Stimulated activated CD4-positive, alpha-beta T cell treated with anti-CD3 and anti-CD28 coated beads, Interleukin-15, amount 100 ng/mL, for 24 hours (primary cell): ENCODE measurements around the gene MAD1L1.
"Not testable (repeated sequence)": the region's sequence is repeated elsewhere in the genome, so short reads cannot be mapped to it uniquely, and the experiment has no call there.

Source experiments
- DNase-seq: peaks from one replicate; pipeline ENCODE4 v3.0.0-alpha.2; 2020

Gene MAD1L1

DNA sequence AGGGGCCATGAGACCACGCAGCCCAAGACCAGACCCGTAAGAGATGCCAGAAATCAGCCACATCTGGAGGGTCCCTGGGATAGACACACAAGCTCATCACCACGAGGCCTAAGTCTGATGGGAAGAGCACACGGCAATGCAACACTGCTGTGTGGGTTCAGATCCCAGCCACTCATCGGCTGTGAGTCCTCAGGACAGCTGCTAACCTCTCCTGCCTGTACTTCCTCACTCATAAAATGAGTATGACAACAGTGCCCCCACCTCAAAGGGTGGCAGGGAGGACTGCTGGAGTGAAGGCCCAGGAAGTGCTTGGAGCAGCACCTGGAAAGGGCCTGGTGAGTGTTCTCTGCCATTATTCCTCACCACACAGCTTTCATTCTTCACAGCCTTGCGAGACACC is 60.9 kb downstream of the MAD1L1 start:
- no peak for DNase-seq

DNA sequence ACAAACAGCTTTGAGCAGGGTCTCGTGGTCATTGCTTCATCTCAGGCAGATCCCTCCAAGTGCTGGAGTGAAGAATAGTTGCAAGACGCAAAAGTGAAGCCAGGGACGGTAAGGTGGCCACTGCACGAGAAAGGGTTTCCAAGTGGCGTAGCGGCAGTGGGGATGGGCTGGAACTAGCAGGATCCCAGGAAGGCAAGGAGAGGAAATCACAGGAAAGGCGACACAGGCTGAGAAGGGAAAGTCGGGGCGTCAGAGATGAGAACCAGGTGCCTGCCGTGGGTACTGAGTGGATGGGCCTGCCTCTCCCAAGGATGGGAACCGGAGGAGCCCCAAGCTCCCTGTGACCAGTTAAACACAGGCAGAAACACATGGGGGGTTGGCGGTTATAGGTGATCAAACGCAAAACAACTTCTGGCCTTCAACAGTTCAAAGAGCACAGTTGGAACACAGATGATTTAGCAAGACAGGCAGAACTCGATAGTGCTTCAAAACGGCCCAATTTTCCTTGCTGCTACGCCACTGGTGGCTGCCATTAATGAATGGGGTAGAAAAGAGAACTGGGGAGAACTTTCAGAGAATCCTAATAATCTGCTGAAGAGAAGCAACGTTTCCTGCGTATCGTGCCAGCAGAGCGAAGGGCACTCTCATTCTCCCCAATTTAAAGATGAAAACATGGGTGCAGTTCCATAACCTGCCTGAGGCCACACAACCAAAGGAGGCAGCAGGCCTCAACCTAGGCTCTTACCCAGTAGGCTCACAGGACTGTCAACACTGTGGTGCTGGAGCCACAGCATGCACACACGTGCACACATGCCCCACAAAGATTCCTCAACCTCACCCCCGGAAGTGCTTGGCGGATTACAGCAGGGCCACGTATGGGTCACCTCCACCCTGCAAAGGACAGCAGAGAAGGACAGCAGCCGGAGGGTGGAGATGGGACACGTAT is 61.9 kb downstream of the MAD1L1 start:
- DNase-seq = no peak

DNA sequence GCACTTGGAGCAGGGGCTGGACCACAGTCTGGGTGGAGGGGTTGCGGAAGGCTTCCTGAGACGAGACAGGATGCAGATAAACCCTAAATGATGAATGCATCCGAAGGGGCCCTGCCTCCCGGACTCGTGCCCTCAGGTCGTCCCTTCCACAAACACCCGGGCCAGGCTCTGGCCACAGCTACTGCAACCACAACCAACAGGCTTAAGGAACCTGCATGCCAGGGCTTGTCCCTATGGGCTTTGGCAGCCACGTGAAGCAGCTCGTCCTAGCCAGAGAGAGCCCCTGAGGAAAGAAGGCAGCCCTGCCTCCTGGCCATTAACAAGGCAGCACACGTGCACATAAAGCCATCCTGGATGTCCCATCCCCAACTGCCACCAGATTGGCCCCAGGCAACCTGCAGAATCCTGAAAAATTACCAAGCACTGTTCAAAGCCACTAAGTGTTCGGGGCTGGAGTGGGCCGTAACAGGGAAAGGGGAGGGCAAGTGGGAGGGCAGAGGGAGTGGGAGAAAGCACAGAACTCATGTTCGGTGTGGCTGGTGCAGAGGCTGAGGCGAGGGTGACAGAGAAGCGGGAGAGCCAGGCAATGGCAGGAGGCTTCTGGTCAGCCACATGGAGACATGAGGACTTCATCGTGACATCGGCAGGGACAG is 62.7 kb downstream of the MAD1L1 start:
- no peak for DNase-seq

DNA sequence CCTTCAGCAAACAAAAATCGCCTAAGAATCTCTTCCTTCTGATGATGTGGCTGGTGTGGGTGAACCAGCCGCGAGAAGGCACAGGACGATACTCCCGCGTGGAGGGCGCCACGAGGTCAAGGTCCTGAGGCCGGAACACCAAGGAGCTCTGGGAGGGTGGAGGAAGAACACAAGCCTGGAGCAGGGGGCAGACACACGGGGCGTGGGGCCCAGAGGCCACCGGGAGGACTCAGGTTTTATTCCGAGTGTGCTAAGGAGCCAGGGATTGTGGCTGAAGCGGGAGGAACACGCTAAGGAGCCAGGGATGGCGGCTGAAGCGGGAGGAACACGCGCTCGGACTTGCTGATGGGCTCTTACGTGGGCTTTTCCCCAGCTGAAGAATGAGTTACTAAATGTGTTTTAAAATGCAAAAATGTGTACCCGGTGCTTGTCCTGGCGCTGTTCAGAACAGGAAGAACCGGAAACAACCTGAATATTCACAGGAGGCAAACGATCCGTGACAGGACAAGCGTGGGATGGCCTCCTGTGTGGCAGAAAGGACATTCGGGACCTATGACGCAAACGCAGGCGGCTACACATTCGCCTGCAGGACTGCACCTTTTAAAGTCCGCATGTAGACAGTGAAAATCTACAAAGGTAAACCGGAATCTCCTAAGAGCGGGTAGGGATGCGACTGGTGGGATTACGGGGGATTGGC is 64.0 kb downstream of the MAD1L1 start:
- no peak for DNase-seq

DNA sequence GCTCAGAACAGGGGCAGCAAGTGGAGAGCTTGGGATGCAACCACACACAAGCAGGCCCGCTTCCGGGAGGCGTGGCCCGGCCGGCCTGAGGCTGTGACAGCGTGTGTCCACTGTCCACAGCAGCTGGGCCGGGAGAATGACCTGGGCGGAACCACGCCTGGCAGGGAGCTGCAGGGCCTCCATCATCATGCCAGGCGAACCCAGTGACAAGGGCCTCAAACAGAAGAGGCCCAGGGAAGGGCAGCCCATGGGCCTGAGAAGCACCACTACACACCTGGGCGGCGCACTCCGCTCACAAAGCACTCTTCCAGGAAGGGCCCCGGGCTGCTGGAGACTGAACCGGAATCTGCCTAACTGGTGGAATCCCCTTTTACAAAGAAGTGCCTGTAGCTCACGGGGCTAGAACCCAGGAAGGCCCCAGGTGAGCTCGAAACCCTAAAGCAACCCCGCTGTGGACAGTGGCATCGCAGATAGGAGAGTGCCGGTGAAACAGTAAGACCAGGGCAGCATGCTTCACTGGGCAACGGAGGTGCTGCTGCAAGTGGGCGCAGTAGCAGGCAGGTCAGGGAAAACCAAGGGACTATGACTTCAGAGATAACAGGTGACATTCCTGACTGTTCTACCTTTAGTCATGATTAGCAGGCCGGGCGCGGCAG is 66.0 kb downstream of the MAD1L1 start:
- no peak for DNase-seq

DNA sequence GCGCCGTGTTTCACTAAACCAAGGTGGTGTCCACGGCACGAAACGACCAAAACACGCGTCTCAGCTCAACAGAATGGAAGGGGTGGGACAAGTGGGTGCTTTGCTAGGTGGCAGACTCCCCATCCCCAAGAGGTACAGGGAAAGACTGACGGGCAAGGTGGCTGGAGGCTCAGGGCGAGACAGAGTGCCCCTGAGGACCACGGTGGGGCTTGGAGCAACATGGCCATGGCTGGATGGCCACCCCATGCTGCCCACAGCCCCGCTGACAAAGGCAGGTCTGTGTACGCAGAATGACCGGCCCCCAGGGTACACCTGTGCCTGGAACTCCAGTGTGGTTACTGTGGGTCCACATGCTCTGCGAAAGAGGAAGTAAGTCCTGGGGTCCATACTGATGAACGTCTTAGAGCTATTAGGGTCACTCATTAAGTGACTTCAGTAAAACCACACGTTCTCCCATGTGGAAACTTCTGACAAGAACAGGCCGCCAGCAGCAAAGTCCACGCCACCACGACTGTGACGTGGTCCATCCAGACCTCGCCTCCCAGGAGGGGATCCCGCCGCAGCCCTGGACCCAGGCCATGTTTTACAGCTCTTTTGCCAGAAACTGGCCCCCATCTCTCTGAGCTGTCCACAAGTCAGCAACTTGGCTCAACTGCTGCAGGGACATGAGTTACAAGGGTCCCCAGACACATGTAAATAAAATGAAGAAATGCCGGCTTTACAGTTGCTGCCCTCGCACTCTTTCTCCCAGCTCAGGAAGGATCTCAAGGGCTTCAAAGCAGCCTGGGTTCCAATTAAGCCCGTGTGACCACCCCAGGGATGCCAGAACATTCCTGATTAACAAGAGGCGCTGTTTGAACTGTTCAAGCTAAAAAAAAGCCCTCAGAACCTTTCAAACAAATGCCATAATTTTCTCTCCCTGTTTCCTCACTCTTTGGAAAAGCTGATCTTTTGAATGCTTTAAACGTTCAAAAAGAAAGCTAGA is 66.8 kb downstream of the MAD1L1 start:
- no peak for DNase-seq

DNA sequence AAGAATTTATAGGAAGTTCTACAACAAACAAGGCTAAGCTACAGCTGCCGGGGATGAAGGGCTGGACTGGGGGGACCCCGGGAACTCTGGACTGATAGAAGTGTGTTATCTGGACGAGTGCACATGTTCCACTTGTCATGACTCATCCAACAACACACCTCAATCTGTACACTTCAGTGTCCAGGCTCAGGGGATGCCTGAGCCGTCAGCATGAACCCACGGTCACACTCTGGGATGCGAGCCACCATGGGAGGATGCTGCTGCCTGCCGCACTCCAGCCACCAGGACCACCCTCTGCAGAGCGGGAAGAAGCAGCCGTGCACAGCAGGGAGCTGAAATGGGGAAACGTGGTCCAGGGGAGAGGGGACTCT is 67.5 kb downstream of the MAD1L1 start:
- DNase-seq = no peak

DNA sequence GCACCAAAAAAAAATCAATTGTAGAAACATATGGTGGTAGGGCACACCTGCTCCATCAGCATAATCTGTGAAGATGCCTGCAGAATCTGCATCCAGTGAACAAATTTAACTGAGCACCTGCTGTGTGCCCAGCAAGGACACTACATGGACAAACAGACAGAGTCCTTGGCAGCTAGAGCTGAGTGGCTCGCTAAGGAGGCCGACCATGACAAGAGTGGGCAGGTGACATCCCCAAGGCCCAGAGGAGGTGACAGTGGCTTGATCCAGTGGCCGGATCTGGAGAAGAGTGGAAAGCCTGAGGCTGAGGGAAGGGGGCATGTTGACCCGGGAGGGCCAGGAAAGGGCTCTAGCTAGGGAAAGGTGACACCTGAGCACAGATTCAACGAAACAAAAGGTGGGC is 68.1 kb downstream of the MAD1L1 start:
- DNase-seq = no peak

DNA sequence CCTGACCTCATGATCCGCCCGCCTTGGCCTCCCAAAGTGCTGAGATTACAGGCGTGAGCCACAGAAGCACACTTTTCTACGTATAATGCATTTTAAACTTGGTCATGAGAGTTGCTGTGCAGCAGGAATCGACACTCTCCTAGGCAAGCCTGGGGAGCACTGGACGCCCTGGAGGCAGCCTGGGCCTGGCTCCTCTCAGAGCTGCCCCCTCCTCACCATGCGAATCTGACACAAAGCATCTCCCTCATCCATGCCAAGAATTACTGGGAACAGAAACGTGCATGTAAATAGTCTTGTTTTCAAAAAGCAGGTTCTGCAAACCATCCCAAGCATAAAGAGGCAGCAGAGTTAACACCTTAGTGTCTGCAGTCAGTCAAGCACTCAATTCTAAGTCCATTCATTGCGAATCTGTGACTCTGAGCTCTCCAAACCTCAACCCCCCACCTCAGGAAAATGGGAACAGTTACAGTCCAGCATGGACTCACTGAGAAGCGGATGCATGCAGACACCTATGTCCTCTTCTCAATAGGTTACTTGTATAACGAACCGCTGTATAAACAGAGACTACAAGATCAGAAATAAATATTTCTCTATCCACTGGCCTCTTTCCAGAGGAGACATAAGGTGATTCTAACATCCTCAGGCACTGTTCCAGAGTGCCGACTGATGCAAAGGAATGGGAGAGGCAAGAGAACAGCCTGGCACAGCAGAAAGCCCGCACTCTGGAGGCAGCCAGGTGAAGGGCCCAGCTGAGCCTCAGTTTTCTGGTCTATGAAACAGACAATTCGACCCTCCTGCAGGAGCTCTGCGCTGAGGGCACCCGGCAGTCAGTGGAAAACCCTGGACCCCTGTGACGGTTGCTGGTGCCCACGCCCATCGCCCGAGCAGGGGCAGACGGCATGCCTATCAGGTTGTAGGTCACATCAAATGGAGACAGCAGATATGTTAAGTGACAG is 68.9 kb downstream of the MAD1L1 start:
- no peak for DNase-seq

DNA sequence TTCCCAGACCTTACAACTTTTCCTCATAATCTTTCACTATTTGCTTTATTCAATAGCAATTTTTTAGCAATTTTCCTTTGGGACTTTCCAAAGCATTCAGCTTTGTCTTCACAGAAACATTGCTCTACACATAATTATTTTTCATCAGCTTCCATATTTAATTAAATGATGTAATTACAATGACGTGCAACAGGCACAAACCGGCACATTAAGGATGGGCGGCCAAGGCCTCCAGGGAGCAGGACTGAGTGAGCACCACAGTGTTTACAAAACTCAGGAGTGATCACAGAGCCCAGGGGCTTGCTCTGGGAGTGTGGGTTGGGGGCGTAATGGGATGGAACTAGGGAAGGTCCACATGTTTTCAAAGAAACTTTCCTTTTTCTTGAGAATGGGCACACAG is 69.8 kb downstream of the MAD1L1 start:
- no peak for DNase-seq

DNA sequence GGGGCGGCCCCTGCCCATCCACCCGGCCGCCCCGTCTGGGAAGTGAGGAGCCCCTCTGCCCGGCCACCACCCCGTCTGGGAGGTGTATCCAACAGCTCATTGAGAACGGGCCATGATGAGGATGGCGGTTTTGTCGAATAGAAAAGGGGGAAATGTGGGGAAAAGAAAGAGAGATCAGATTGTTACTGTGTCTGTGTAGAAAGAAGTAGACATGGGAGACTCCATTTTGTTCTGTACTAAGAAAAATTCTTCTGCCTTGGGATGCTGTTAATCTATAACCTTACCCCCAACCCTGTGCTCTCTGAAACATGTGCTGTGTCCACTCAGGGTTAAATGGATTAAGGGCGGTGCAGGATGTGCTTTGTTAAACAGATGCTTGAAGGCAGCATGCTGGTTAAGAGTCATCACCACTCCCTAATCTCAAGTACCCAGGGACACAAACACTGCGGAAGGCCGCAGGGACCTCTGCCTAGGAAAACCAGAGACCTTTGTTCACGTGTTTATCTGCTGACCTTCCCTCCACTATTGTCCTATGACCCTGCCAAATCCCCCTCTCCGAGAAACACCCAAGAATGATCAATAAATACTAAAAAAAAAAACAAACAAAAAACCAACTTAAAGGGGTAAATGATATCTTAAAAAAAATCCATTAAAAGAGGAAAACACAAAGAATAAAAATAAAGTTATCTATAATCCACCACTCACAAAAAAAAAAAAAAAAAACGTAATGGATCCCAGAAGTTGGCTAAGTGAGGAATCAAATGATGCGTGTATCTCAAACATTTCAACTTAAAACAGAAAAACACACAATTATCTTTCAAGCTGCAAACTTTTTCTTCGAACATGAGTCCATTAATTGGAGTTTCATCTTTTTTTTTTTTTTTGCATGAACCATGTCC is 70.5 kb downstream of the MAD1L1 start:
- DNase-seq = not testable (repeated sequence)

DNA sequence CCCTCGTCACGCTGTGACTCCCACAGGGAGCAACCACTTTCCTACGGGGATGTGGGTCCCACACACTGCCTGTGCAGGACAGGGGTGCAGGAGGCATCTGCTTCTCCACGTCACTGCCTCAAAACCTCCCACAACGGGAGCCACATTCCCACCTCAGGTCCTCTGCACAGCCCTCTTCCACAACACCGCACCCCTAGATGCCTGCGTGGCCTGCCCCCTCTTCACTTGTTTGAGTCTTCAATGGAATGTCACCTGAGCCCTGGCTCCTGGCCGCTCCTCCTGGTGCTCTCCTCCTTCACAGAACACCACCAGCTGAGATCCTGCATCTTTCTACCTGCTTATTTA is 73.6 kb downstream of the MAD1L1 start:
- DNase-seq = no peak

DNA sequence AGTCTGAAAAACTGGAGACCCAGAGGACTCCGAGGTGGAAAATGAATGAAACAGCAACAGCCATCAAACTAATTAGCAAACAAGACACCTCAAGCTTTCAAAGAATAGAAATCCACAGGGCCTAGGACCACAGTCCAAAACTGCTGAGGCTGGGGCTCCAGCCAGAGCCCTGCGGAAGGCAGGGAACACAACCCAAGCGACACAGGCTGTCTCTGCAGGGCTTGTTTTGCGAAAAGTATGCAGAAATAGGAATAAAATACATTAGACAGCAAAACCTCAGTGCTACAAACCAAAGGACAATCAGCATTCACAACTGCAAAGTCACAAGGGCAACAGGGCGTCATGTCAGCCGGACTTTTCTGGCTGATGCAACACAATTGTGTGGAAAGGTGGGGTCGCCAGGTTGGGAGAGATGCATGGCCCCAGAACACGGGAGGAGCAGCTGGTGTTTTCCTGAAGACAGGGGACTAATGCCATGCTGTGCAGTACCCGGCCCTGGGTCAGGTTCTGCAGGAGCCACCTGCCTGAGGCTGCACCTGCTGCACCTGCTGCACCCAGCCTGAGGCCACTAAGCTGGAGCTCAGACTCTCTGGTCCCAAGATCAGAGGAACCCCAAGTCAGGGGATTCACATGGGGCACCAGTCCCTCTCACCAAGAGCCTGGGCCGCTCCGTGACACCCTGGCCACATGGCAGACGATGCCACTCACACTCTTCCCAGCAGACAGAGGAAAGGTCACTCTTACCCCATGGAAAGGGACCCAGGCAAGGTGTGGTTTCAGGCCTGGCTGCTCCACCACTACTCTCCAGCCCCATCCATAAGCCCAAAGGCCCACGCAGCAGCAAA is 74.2 kb downstream of the MAD1L1 start:
- DNase-seq = no peak

DNA sequence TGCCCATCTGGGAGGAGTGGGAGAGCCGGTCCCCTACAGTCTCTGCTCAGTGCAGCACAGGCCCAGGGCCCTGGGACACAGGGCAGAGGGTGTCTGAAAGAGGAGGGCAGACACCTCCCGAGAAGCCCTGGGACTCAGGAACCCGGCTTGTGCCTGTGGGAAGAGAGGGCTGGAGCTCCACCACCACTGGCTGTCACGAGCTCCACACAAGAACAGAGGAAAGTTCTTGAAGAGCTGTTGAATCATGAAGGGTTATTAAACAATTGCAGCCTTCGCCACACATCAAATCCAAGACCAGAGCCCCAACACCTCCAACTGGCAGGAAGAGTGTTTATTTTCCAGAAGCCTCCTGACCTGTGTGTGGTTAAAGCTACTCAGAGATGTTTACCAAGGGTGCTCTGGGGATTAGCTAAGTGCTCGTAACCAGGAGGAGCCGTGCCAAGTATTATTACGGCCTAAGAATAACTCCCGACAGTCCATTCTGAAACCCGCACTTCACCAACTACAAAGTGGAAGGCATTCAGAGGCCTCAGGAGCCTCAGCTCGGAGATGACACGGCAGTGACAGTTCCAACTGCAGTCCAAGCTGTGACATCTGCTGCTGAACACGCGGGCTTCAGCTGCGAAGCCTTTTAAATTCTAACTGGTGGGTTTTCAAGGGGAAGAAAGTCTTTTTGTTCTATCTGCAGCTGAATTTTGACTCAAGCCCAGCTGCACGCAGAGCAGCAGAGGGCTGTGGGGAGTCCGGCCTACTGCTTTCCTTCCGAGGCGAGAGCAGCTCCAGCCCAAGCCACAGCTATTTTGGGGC is 75.1 kb downstream of the MAD1L1 start:
- no peak for DNase-seq

DNA sequence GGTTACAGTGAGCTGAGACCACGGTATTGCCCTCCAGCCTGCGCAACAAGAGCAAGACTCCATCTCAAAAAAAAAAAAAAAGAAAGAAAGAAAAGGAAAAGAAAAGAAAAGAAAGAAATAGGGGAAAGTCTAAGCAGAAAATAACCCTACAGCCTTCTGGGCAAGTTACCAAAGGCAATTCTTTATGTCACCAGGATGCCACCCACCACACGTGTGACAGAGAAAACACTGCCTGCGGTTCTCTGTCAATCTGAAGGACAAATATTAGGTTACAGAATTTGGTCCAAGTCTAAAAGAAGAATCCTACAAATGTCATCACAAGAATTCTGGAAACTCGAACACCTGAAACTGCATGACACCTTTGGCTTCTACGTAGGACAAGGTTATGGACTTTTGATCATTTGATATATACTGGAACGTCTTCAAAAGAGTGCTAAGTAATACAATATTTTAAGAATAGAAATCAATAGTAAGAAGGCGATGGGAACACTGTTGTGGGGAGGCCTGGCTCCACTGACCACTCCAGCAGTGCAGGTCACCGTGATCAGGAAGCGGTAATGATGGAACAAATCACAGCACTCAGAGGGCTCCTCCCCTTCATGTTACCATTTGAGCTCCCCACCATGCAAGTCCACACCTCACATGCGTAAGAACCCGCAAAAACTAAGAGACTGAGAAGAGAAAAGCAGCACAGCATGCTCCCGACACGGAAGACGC is 75.8 kb downstream of the MAD1L1 start:
- DNase-seq = no peak

DNA sequence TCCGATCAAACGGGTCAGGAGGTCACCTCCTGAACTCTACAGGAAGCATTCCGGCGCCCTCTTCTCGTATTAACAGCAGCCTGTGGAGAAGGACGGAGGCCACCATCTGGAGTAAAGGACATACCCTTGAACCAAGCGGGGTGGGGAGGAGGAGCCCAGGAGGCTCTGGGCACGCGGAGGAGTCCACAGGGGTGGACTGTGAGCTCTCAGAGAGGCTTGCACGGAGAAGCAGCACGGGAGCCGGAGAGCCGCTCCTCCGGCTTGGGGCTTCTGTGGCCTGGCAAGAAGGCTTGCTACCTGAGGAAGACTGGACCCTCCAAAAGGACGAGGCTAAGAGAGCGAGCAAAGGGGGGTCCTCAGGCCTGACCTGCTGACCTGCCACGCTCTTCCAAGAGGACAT is 77.9 kb downstream of the MAD1L1 start:
- no peak for DNase-seq

DNA sequence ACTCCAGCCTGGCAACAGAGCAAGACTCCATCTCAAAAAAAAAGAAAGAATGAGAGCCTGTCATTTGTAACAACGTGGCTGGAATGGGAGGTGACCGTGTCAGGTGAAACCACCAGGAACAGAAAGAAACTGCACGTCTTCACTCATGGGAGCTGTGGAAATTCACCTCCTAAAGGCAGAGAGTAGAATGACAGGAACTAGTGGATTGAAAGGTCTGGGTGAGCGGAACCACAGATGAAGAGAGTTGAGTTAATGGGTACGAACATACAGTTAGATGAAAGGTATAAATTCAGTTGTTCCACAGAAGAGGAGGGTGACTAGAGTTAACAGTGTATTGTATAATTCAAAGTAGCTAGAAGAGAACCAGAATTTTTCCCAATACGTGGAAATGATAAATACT is 78.6 kb downstream of the MAD1L1 start:
- DNase-seq = no peak
